Adipocyte (in vitro differentiated cells): Measurements from ENCODE around the gene DEDD2.

Source experiments
- DNase-seq: peaks from one replicate; pipeline ENCODE4 v3.0.0-alpha.2; 2015; ENCODE audit warnings: low read depth
- H3K27me3 ChIP-seq: replicated peaks from 2 replicates; pipeline ENCODE4 v1.7.0; 2013; ENCODE audit warnings: mild to moderate bottlenecking, low read length, moderate library complexity; ENCODE audit not compliant: control insufficient read depth, insufficient read depth
- H3K36me3 ChIP-seq: 2 replicates; pipeline ENCODE4 v1.7.0; 2013; ENCODE audit warnings: low read length, mild to moderate bottlenecking, moderate library complexity; ENCODE audit not compliant: control insufficient read depth, insufficient read depth, severe bottlenecking
- H3K4me1 ChIP-seq: 2 replicates; pipeline ENCODE4 v1.7.0; 2013; ENCODE audit warnings: mild to moderate bottlenecking, low read length, moderate library complexity; ENCODE audit not compliant: control insufficient read depth, insufficient read depth
- H3K4me3 ChIP-seq: 2 replicates; pipeline ENCODE4 v1.7.0; 2013; ENCODE audit warnings: mild to moderate bottlenecking, low read length, moderate library complexity
- H3K9ac ChIP-seq: 2 replicates; pipeline ENCODE4 v1.7.0; 2013; ENCODE audit warnings: mild to moderate bottlenecking, low read length, moderate library complexity
- H3K9me3 ChIP-seq: 2 replicates; pipeline ENCODE4 v1.7.0; 2013; ENCODE audit warnings: mild to moderate bottlenecking, low read length, moderate library complexity; ENCODE audit not compliant: control insufficient read depth

DEDD2 gene

GRCh38 chr19:42156571-42156970 lies 60.9 kb downstream of the DEDD2 start:
- H3K4me1 ChIP-seq, result peaks cover 16% of the 10 kb centered on the region
- H3K36me3 ChIP-seq, result no peaks in the 10 kb centered on the region
- peaks cover 77% of the 10 kb centered on the region for H3K27me3 ChIP-seq
- H3K9ac ChIP-seq, result no peak overlapping the region
- H3K4me3 ChIP-seq, result no peak overlapping the region
- no peak for DNase-seq
- no peaks in the 10 kb centered on the region for H3K9me3 ChIP-seq

- Histone ChIP-seq H3K4me1 (peaks cover 16% of the 10 kb centered on the region), H3K9ac (no peak overlapping the region), H3K4me3 (no peak overlapping the region), H3K36me3 (no peaks in the 10 kb centered on the region), H3K27me3 (peaks cover 74% of the 10 kb centered on the region), H3K9me3 (no peaks in the 10 kb centered on the region)
- DNase-seq, result no peak
These were observed 61.7 kb downstream of the DEDD2 start for GRCh38 chr19:42155796-42156195.

GRCh38 chr19:42154471-42155323 lies 62.8 kb downstream of the DEDD2 start:
- no peak overlapping the region for H3K9ac ChIP-seq
- no peak for DNase-seq
- H3K4me1 ChIP-seq, result peaks cover 16% of the 10 kb centered on the region
- no peak overlapping the region for H3K4me3 ChIP-seq
- H3K9me3 ChIP-seq, result no peaks in the 10 kb centered on the region
- peaks cover 68% of the 10 kb centered on the region for H3K27me3 ChIP-seq
- H3K36me3 ChIP-seq, result no peaks in the 10 kb centered on the region

- H3K27me3 ChIP-seq, result peaks cover 76% of the 10 kb centered on the region
- no peak overlapping the region for H3K4me3 ChIP-seq
These were observed 63.6 kb downstream of the DEDD2 start for GRCh38 chr19:42153672-42154433.

DNA sequence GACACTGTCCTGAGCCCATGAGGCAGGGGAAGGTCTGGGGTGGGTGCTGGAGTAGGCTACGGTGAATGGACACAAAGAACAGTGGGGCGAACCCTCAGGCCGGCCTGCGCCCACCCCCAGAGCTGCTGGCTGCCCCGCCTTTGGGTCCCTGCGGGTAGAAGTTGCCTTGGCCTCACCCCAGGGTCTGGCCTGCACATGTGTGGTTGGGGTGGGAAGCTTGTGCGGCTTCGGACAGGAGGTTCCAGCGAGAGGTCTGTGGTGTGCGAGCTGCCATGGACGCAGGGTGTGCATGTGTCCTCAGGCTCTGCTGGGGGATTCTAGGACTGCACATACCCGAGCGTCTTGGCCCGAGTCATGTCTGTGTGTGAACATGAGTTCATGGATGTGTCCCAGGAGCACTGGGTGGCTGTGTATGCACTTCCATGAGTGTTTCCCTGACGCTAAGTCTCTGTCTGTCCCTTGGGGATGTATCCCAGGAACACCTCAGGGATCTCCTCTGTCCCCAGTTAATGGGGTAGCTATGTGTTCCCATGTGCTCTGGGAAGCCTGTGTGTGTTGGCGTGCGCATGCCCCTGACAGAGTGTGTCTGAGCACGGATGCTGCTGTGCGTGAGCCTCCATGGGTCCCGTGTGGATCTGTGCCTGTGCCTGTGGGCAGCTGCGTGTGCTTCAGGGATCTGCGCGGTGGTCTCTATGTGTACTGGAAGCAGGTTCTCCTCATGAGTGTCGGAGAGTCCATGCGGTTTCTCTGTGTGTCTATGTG lies 64.4 kb downstream of the DEDD2 start:
- Histone ChIP-seq H3K27me3 (peaks cover 82% of the 10 kb centered on the region), H3K4me3 (no peak overlapping the region), H3K9me3 (no peaks in the 10 kb centered on the region), H3K4me1 (no peaks in the 10 kb centered on the region), H3K36me3 (no peaks in the 10 kb centered on the region), H3K9ac (no peak overlapping the region)
- no peak for DNase-seq

More at GRCh38 chr19:42153672-42154433, 63.6 kb downstream of the DEDD2 start:
- Histone ChIP-seq H3K4me1 (peaks cover 7% of the 10 kb centered on the region), H3K36me3 (no peaks in the 10 kb centered on the region), H3K9me3 (no peaks in the 10 kb centered on the region), H3K9ac (no peak overlapping the region)
- no peak for DNase-seq

- no peak for DNase-seq
- H3K9me3 ChIP-seq, result no peaks in the 10 kb centered on the region
- peaks cover 84% of the 10 kb centered on the region for H3K27me3 ChIP-seq
- no peak overlapping the region for H3K4me3 ChIP-seq
- no peaks in the 10 kb centered on the region for H3K4me1 ChIP-seq
- no peaks in the 10 kb centered on the region for H3K36me3 ChIP-seq
- no peak overlapping the region for H3K9ac ChIP-seq
These were observed 65.4 kb downstream of the DEDD2 start for GRCh38 chr19:42151782-42152684.

- Histone ChIP-seq H3K27me3 (peaks cover 85% of the 10 kb centered on the region), H3K9me3 (no peaks in the 10 kb centered on the region), H3K9ac (no peak overlapping the region), H3K4me3 (no peak overlapping the region), H3K36me3 (no peaks in the 10 kb centered on the region), H3K4me1 (no peaks in the 10 kb centered on the region)
- no peak for DNase-seq
These were observed 66.5 kb downstream of the DEDD2 start for GRCh38 chr19:42150911-42151361.

DNA sequence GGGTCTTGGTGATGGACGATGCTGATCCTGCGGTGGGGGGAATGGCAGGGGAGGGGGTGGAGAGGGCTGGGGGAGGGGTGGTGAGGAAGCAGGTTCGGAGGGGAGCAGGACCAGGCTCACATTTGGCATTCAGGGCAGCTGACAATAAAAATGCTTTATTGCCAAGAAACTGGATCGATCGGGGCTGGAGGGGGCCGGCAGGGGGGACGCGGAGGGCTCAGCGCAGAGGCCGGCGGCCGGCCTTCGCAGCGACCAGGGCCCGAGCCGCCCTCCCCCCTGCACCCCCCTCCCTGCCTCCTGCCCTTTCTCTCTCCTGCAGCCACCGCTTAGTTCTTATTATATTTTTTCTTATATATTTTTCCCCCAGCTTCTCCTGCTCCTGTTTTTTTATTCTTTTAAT lies 67.1 kb downstream of the DEDD2 start:
- no peaks in the 10 kb centered on the region for H3K4me1 ChIP-seq
- peaks cover 80% of the 10 kb centered on the region for H3K27me3 ChIP-seq

GRCh38 chr19:42149447-42150202 lies 67.9 kb downstream of the DEDD2 start:
- Histone ChIP-seq H3K9ac (no peak overlapping the region), H3K36me3 (no peaks in the 10 kb centered on the region), H3K27me3 (peaks cover 72% of the 10 kb centered on the region), H3K4me3 (no peak overlapping the region), H3K4me1 (no peaks in the 10 kb centered on the region), H3K9me3 (no peaks in the 10 kb centered on the region)
- no peak for DNase-seq

More for the DNA sequence above, 67.1 kb downstream of the DEDD2 start:
- H3K4me3 ChIP-seq, result no peak overlapping the region
- no peak overlapping the region for H3K9ac ChIP-seq
- no peaks in the 10 kb centered on the region for H3K36me3 ChIP-seq
- DNase-seq, result no peak
- H3K9me3 ChIP-seq, result no peaks in the 10 kb centered on the region
